ENCODE data around the gene NDUFC2.
"Not testable (repeated sequence)": the region's sequence is repeated elsewhere in the genome, so short reads cannot be mapped to it uniquely, and the experiment has no call there.

NDUFC2 gene

GRCh38 chr11:78078218-78079167 lies 1.2 kb downstream of the NDUFC2 start:
- no peak for DNase-seq

- not testable (repeated sequence) for DNase-seq
Observed at GRCh38 chr11:78077592-78077991, 2.1 kb downstream of the NDUFC2 start.

GRCh38 chr11:78076733-78077403 lies 2.8 kb downstream of the NDUFC2 start:
- no peak for DNase-seq

- DNase-seq: no peak
Observed at GRCh38 chr11:78074756-78075155, 4.9 kb downstream of the NDUFC2 start.

- DNase-seq: no peak
Observed at GRCh38 chr11:78072455-78072854, 7.2 kb downstream of the NDUFC2 start.

GRCh38 chr11:78071717-78072116 lies 7.9 kb downstream of the NDUFC2 start:
- no peak for DNase-seq

- DNase-seq: no peak
Observed at GRCh38 chr11:78070621-78071020, 9.0 kb downstream of the NDUFC2 start.

GRCh38 chr11:78069465-78069864 lies 10.2 kb downstream of the NDUFC2 start:
- DNase-seq: no peak

- DNase-seq: no peak
Observed at GRCh38 chr11:78067704-78068103, 12.0 kb downstream of the NDUFC2 start.

- no peak for DNase-seq
Observed at GRCh38 chr11:78066471-78066870, 13.2 kb downstream of the NDUFC2 start.

GRCh38 chr11:78065203-78065602 lies 14.5 kb downstream of the NDUFC2 start:
- DNase-seq: no peak

GRCh38 chr11:78063440-78064181 lies 16.1 kb downstream of the NDUFC2 start, which contains the start of gene THRSP:
Gene THRSP, plus strand, starts transcription at chr11:78063861. Its CDS starts 21 bp downstream, at chr11:78063882.
- DNase-seq: no peak

GRCh38 chr11:78062671-78063070 lies 17.0 kb downstream of the NDUFC2 start:
- DNase-seq: no peak

- no peak for DNase-seq
Observed at GRCh38 chr11:78061921-78062311, 17.7 kb downstream of the NDUFC2 start.

- peak; percentile 18 to 62 for DNase-seq
Observed at GRCh38 chr11:78061088-78061920, 18.4 kb downstream of the NDUFC2 start.

- DNase-seq: no peak
Observed at GRCh38 chr11:78060533-78060932, 19.1 kb downstream of the NDUFC2 start.

- not testable (repeated sequence) for DNase-seq
Observed at GRCh38 chr11:78059749-78060328, 19.8 kb downstream of the NDUFC2 start.

GRCh38 chr11:78057462-78058055 lies 22.1 kb downstream of the NDUFC2 start:
- no peak for DNase-seq

GRCh38 chr11:78056093-78056492 lies 23.6 kb downstream of the NDUFC2 start:
- DNase-seq: no peak

- DNase-seq: no peak
Observed at GRCh38 chr11:78054971-78055370, 24.7 kb downstream of the NDUFC2 start.
